Mucosa of rectum (tissue), 2 donors: ENCODE data around the gene TMEM176B.

Source experiments
- H3K27ac ChIP-seq, 2 donors: one replicate each; pipeline ENCODE4 v1.7.0; 2013; ENCODE audit warnings: inconsistent platforms in 2 of 2, low read depth in 2 of 2, low read length in 2 of 2
- H3K27me3 ChIP-seq, 2 donors: one replicate each; pipeline ENCODE4 v1.7.0; 2013; ENCODE audit warnings: low read length in 2 of 2; ENCODE audit not compliant: control insufficient read depth in 2 of 2, insufficient read depth in 2 of 2
- H3K36me3 ChIP-seq, 2 donors: one replicate each; pipeline ENCODE4 v1.7.0; 2013; ENCODE audit warnings: low read length in 2 of 2; ENCODE audit not compliant: control insufficient read depth in 2 of 2, insufficient read depth in 2 of 2
- H3K4me1 ChIP-seq, 2 donors: one replicate each; pipeline ENCODE4 v1.7.0; 2013; ENCODE audit warnings: low read length in 2 of 2, mild to moderate bottlenecking in 1 of 2; ENCODE audit not compliant: control insufficient read depth in 2 of 2, insufficient read depth in 2 of 2
- H3K4me3 ChIP-seq, 2 donors: one replicate each; pipeline ENCODE4 v1.7.0; 2013; ENCODE audit warnings: low read length in 2 of 2
- H3K9ac ChIP-seq, 2 donors: one replicate each; pipeline ENCODE4 v1.7.0; 2013; ENCODE audit warnings: low read length in 2 of 2, low read depth in 1 of 2, mild to moderate bottlenecking in 1 of 2
- H3K9me3 ChIP-seq, 2 donors: one replicate each; pipeline ENCODE4 v1.7.0; 2013; ENCODE audit warnings: low read length in 2 of 2; ENCODE audit not compliant: control insufficient read depth in 2 of 2
- donor health status: healthy.
- donor health status: Normal muscosa, but diverticular disease.

TMEM176B gene

DNA sequence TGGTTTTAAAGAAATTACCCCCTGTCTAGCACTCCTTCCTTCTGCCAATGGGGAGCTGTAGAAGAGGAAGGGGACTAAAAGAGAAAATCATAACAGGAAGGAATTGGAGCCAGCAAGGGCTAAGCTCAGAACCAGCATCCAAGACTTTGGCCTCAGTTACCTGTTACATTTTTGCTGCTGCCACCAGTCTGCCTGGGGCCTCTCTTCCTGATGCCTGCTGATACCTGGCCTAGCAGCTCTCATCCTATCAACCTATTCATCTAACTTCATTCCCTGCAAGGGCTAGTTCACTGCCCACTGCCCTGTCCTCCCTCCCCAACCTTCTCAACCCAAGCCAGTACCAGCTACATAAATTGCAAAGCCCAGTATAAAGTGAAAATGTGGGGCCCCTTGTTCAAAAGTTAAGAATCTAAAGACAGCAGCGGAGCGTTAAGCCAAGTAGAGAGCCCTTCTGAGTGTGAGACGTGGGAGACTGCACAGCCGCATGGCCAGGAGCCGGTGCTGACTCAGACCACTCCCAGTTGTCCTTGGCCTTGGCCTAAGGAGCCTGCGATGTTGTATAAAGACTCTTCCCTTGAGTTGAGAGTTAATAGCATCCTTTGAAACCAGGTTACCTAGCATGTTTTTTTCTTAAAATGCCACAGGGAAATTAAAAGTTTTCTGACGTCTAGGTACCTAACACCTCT is 38.9 kb upstream of the TMEM176B start:
- Histone ChIP-seq H3K27ac (no peak overlapping the region), H3K4me1 (no peaks in the 10 kb centered on the region), H3K27me3 (no peaks in the 10 kb centered on the region), H3K9ac (no peak overlapping the region), H3K36me3 (no peaks in the 10 kb centered on the region), H3K9me3 (no peaks in the 10 kb centered on the region), H3K4me3 (no peak overlapping the region)

DNA sequence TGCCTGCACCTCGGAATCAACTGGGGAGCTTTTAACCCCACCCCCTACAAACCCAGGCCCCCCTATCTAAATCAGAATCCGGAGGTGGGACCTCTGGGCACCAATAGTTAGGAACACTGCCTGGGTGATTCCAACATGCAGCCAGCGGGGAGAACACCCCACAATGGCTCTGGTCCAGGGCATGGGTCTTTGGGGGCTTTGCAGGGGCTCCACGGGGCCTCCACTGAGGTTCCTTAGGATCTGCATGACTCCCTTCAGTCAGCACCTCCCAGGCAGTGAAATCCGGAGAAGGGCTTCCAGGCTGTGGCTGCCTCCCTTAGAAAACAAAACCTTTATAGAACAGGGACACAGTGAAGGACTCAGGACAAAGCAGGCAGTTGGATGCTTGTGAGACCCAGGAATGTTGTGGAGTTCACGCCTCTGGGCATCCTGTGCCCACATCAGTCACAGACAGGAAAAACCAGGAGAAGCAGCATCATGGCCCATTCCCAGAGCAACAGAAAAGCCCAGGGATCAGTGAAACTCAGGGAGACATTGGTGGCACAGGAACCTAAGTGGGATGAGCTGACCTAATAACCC is 35.6 kb upstream of the TMEM176B start:
- no peak overlapping the region for H3K9ac ChIP-seq
- no peak overlapping the region for H3K27ac ChIP-seq
- H3K4me3 ChIP-seq = no peak overlapping the region
- H3K36me3 ChIP-seq = no peaks in the 10 kb centered on the region
- H3K9me3 ChIP-seq = no peaks in the 10 kb centered on the region
- no peaks in the 10 kb centered on the region for H3K27me3 ChIP-seq
- H3K4me1 ChIP-seq = peaks cover 7% of the 10 kb centered on the region in 2 donors

DNA sequence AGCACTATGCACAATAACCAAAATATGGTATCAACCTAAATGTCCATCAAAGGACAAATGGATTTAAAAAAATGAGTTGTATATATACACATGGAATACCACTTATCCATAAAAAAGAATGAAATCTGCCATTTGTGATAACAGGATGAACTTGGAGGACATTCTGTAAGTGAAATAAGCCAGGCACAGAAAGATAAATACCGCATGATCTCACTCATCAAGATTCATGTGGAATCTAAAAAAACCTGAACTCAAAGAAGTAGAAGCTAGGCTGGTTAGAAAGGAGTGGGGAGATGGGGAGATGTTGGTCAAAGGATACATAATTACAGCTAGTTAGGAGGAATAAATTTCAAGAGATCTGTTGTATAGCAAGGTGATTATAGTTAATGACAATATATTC is 34.9 kb upstream of the TMEM176B start:
- Histone ChIP-seq H3K27me3 (no peaks in the 10 kb centered on the region), H3K4me3 (no peak overlapping the region)

DNA sequence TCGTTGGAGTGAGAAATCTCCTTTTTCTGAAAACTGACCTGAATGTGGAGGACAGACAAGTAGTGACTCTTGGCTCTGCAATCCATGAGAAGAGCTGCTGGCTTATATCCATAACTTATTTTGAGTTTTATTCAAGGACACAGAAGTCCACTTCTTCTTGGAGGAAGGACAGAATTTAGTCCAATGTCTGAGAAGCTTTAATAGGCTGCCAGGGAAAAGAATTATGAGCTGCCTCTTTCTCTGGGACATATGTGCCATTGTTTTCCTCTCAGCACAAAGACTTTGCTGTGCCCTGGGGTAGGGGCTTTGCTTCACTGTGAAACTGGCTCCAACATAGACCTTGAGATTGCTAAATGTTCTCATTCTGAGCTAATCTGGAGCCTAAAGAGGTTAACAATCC is 31.7 kb upstream of the TMEM176B start:
- H3K9ac ChIP-seq = no peak overlapping the region

More for the DNA sequence above, 34.9 kb upstream of the TMEM176B start:
- Histone ChIP-seq H3K36me3 (no peaks in the 10 kb centered on the region), H3K27ac (no peak overlapping the region), H3K4me1 (peaks cover 11 to 14% of the 10 kb centered on the region in 2 donors), H3K9ac (no peak overlapping the region), H3K9me3 (no peaks in the 10 kb centered on the region)

DNA sequence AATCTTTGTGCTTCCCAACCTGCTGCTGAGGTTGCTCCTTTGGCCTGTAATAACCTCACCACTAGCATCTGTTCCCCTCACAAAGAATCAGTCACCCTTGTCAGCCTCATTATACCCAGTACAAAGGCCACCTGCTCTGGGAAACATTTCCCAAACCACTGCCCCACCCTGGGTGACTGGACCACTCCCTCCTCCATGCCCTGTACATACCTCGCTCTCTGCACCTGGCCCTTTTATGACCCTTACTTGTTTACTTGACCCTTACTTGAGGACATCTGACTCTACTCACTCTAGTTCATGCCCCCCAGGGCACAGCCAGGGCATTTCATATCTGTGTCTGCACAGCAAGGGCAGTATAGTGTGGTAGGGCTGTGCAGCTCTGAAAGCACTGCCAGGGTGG is 30.8 kb upstream of the TMEM176B start:
- no peaks in the 10 kb centered on the region for H3K9me3 ChIP-seq
- H3K27ac ChIP-seq = peak overlapping the region; percentile 73 to 74
- no peaks in the 10 kb centered on the region for H3K36me3 ChIP-seq
- H3K4me1 ChIP-seq = peaks cover 17 to 29% of the 10 kb centered on the region in 2 donors
- no peak overlapping the region for H3K9ac ChIP-seq
- H3K27me3 ChIP-seq = no peaks in the 10 kb centered on the region
- no peak overlapping the region for H3K4me3 ChIP-seq

More for the DNA sequence above, 31.7 kb upstream of the TMEM176B start:
- Histone ChIP-seq H3K4me1 (peaks cover 14 to 20% of the 10 kb centered on the region in 2 donors), H3K4me3 (no peak overlapping the region), H3K9me3 (no peaks in the 10 kb centered on the region), H3K27me3 (no peaks in the 10 kb centered on the region), H3K36me3 (no peaks in the 10 kb centered on the region), H3K27ac (no peak overlapping the region)

DNA sequence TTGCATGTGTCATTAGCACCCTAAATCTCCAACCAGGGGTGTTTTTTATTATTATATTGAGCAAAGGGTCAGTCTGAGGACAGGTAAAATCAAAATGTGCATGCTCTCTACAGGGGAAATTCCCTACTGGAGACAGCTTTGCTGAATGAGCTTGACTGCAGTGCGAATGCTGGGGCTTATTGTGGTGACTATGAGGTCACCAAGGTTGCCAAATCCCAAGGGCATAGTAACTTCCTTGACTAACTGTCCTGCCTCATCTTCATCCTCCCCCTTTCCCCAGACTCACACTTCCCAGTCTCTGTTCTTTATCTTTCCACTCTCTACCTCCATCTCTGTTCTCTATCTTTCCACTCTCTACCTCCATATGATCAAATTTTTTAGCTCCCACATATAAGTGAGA is 29.3 kb upstream of the TMEM176B start:
- H3K27ac ChIP-seq = no peak overlapping the region
- H3K4me1 ChIP-seq = peaks cover 21 to 37% of the 10 kb centered on the region in 2 donors
- no peaks in the 10 kb centered on the region for H3K27me3 ChIP-seq
- H3K4me3 ChIP-seq = no peak overlapping the region
- H3K9me3 ChIP-seq = no peaks in the 10 kb centered on the region
- H3K36me3 ChIP-seq = no peaks in the 10 kb centered on the region
- no peak overlapping the region for H3K9ac ChIP-seq

DNA sequence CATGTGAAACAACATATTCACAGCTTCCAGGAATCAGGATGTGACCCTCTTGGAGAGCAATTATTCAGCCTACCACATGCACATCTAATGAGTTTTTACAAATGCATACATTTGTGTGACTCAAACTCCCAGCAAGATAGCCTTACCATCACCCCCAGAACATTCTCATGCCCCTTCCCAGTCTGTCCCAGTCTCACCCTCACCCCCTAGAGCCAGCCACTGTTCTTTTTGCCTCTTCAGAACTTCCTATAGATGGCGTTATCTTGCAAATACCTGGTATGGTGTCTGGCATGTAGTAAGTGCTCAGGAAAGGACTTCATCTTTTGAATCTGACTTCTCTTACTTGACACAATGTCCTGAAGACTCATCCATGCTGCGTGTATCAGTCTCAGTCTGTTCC is 28.2 kb upstream of the TMEM176B start:
- H3K36me3 ChIP-seq = no peaks in the 10 kb centered on the region
- H3K4me1 ChIP-seq = peaks cover 21 to 37% of the 10 kb centered on the region in 2 donors
- H3K4me3 ChIP-seq = no peak overlapping the region
- H3K9ac ChIP-seq = no peak overlapping the region
- no peak overlapping the region for H3K27ac ChIP-seq
- H3K27me3 ChIP-seq = no peaks in the 10 kb centered on the region
- no peaks in the 10 kb centered on the region for H3K9me3 ChIP-seq

DNA sequence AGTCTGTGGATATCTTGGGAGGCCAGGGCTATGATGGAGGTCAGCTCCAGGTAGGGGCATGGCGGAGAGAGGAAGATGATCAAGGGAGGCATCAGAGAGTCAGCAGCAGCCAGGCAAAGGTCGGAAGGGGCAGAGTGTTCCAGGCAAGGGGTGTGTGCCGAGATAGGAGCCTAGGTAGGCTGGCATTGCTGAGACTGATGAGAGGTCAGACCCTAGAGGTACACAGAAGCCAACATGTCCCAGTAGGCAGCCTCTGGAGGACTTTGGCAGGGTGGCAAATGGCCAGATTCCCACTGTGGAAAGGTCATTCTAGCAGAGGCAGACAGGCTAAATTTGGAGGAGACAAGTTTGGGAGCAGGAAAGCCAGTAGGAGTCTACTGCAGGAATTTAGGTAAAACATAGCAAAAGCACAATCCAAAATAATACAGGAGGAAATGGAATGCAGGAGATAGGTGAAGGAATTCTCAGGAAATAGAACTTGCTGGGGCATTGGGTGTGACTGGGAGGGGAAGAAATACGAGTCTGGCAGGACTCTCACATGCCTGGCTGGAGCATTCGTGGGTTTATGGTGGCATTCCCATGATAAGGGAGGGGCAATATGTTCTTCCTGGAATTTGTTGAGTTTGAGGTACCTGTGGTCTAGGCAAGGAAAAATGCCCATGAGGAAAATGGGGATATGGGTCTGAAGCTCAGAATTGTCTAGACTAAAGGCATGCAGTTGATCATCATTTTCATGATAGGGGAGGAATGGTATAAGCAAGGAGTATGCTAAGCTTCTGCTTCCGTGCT is 26.1 kb upstream of the TMEM176B start:
- Histone ChIP-seq H3K9me3 (no peaks in the 10 kb centered on the region), H3K4me3 (peak overlapping the region; percentile 39 to 46), H3K4me1 (peaks cover 15 to 35% of the 10 kb centered on the region in 2 donors), H3K36me3 (no peaks in the 10 kb centered on the region), H3K27me3 (no peaks in the 10 kb centered on the region), H3K27ac (peak overlapping the region; percentile 90), H3K9ac (peak overlapping the region in 1 of 2 donors; percentile 45)

DNA sequence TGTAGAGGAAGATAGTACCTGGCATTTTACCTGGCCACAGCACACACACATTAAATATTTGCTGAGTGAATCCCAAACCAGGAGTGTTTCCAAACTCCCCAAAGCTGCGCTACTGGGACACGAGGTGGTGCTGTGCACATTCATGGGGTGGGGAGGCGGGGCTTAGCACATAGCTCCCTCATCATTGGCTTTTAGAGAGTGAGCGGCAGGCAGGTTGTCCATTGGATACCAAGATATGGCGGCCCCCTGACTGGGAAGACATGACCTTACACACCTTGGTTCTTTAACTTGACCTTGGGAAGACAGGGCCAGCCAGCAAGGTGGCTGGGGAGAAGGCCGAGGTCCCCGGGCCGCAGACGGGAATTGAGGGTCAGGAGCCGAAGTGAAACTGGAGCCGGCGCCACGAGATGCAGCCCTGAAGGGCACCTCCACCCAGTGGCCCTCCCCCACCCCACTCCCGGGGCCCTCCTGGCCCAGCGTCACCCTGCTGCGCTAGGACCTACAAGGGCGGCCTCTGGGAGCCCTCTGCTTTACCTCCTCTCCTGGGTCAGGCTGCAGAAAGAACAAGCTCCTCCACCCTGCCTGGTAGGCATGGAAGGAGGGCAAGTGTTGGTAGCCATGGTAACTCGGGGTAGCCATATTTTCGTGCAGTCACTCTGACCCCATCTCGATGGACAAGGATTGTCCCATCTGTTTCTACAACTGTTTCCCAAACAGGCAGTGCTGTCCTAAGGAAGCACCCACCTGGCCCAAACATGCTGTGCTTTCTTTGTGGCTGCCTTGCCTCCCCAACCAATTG is 24.4 kb upstream of the TMEM176B start:
- H3K9me3 ChIP-seq = no peaks in the 10 kb centered on the region
- no peak overlapping the region for H3K9ac ChIP-seq
- no peaks in the 10 kb centered on the region for H3K36me3 ChIP-seq
- no peak overlapping the region for H3K4me3 ChIP-seq
- no peak overlapping the region for H3K27ac ChIP-seq
- H3K27me3 ChIP-seq = no peaks in the 10 kb centered on the region
- H3K4me1 ChIP-seq = peaks cover 10 to 23% of the 10 kb centered on the region in 2 donors
